ENCODE data around the gene TLX2. TPM values are rescaled to one million over a fixed set of nuclear protein-coding genes. Genes with fewer than 3 reads are reported as not detected.

Gene TLX2
- total and polyA plus RNA-seq, 2 of the 4 experiments (the other 2 are of a cell fraction), result not detected

GRCh38 chr2:74486141-74486540 lies 28.1 kb upstream of the TLX2 start:
- Histone ChIP-seq H3K56ac (ENCODE audit: extremely low read depth, insufficient read depth, low read length) (no peak overlapping the region), H3K27me3 (ENCODE audit: control insufficient read depth, insufficient read depth, low read length) (no peaks in the 10 kb centered on the region), H3K4me1 (ENCODE audit: control insufficient read depth, insufficient read depth, low read length) (peaks cover 11% of the 10 kb centered on the region), H2BK5ac (ENCODE audit: low read depth, low read length, poor library complexity, severe bottlenecking) (no peak overlapping the region), H3K18ac (ENCODE audit: low read depth, low read length) (no peak overlapping the region), H3K9me1 (ENCODE audit: insufficient read depth, low read length) (peaks cover 9% of the 10 kb centered on the region; the same call in 1 of the 2 replicates), H3K23ac (ENCODE audit: low read depth, low read length) (no peak overlapping the region), H2BK120ac (ENCODE audit: low read depth, low read length) (no peak overlapping the region), H4K91ac (ENCODE audit: insufficient read depth, low read depth, low read length) (no peak overlapping the region), H3K4me2 (ENCODE audit: low read depth, low read length) (no peak overlapping the region), H3K36me3 (ENCODE audit: control insufficient read depth, insufficient read depth, low read length) (peaks cover 16% of the 10 kb centered on the region), H2AFZ (replicated peaks; ENCODE audit: low read length, poor library complexity) (no peak overlapping the region), H2BK15ac (ENCODE audit: low read depth, low read length) (no peak overlapping the region), H4K8ac (ENCODE audit: low read depth in 2 of 2, low read length in 2 of 2) (no peak overlapping the region), H2AK9ac (replicated peaks; ENCODE audit: low read depth, low read length, poor library complexity) (no peak overlapping the region), H3K27ac (ENCODE audit: insufficient read depth, low read length) (no peak overlapping the region), H3K4me3 (ENCODE audit: insufficient read depth, low read depth, low read length) (no peak overlapping the region), H3K14ac (replicated peaks; ENCODE audit: low read depth, low read length) (no peak overlapping the region), H4K5ac (ENCODE audit: low read depth, low read length) (no peak overlapping the region), H3K9ac (ENCODE audit: low read depth, low read length) (no peak overlapping the region), H3K9me3 (ENCODE audit: control insufficient read depth, insufficient read depth, low read length) (no peaks in the 10 kb centered on the region), H2AK5ac (ENCODE audit: low read depth, low read length) (no peak overlapping the region), H3K79me1 (ENCODE audit: low read depth in 1 of 2, low read length in 2 of 2) (peaks cover 22 to 57% of the 10 kb centered on the region in 2 experiments), H3K4ac (ENCODE audit: low read depth, low read length) (no peak overlapping the region), H4K20me1 (ENCODE audit: insufficient read depth, low read length) (peaks cover 3% of the 10 kb centered on the region; the same call in 1 of the 2 replicates), H2BK20ac (ENCODE audit: low read depth, low read length) (no peak overlapping the region)
- WGBS, 2 experiments (ENCODE audit: extremely low coverage in 2 of 2, insufficient read length in 1 of 2), result 100% methylated on average over 1 of the region's 2 CpGs; no CpG with 5 or more reads in 1 of the 2 experiments
- intact Hi-C loops (cut with micrococcal nuclease), result no loop called here
- ATAC-seq (ENCODE audit: low read depth) (no peak), DNase-seq (no peak)
- in situ Hi-C loops (cut with MboI; ENCODE audit: low sequenced_read_pairs), result loop anchor here (25.0 kb wide), 1 partner anchor 376 kb away; no protein-coding TSS in a partner anchor
- dilution Hi-C loops (cut with HindIII; ENCODE audit: low sequenced_read_pairs, unreplicated experiment), result no loop called here
- POLR2A ChIA-PET (ENCODE audit: unreplicated experiment), result no interaction called here
- TF ChIP-seq CHD1 (IDR thresholded peaks at IDR 0.05; ENCODE audit: low read depth, low read length), result no peak
- no peak for TF ChIP-seq MXI1 (IDR thresholded peaks at IDR 0.05; ENCODE audit: borderline replicate concordance, low read depth, low read length)
- TF ChIP-seq RCOR1 (IDR thresholded peaks at IDR 0.05; ENCODE audit: insufficient replicate concordance, low read length), result no peak
- TF ChIP-seq FOS (IDR thresholded peaks at IDR 0.05; ENCODE audit: low read depth, low read length), result no peak
- TF ChIP-seq POLR2A (IDR thresholded peaks at IDR 0.05; ENCODE audit: low read depth, low read length), result no peak
- no TSS peak for BruUV-seq (replicated peaks)
- CTCF ChIA-PET, result no interaction called here
